HG03469 (cell line): Measurements from ENCODE around the gene THBS4.
"Not testable (repeated sequence)": the region's sequence is repeated elsewhere in the genome, so short reads cannot be mapped to it uniquely, and the experiment has no call there.

Experiments used
- ATAC-seq: cut with Tn5 transposase; IDR thresholded peaks from one replicate; pipeline ENCODE4 v1.9.1; 2021; ENCODE audit warnings: mild to moderate bottlenecking, moderate library complexity, moderate number of reproducible peaks; ENCODE audit not compliant: unreplicated experiment

The THBS4 gene

DNA sequence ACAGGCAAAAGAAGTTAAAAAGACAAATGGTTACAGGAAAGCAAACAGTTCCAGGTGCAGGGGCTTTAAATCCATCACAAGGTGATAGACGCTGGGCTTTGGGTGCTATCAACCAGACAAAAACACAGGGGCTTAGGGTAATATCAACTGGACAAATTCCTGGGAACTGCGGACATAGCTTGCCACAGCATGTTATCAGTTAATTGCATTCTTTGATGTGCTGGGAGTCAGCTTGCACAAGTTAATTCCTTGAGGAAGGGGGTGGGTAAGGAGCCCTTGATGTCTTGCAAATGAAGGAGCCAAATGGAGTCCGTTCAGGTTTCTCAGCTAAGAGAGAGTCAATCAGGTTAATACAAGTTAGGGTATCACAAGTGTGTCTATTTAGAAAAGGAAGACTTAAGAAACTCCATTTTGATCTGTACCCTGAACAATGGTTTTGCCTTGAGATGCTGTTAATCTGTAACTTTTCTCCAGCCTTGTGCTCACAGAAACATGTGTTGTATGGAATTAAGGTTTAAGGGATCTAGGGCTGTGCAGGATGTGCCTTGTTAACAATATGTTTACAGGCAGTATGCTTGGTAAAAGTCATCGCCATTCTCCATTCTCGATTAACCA is 76.3 kb downstream of the THBS4 start:
- ATAC-seq, result not testable (repeated sequence)

DNA sequence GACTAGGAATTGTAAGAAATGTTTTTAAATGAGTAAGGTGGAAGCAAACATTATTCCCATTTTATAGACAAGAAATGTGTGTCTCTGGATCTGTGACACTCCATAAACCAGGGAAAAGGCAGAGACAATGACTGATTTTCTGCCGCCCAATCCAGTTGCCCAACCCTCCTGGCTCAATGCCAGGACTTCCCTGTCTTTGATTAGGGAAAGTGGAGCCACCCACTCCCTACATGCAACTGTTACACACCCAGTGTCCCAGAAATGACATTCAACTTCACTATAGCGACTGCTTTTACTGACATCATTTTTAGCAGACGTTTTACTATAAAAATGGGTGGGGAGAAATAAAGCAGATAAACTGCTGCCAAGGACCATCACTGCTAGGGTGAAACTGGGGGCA is 79.7 kb downstream of the THBS4 start:
- ATAC-seq, result no peak

DNA sequence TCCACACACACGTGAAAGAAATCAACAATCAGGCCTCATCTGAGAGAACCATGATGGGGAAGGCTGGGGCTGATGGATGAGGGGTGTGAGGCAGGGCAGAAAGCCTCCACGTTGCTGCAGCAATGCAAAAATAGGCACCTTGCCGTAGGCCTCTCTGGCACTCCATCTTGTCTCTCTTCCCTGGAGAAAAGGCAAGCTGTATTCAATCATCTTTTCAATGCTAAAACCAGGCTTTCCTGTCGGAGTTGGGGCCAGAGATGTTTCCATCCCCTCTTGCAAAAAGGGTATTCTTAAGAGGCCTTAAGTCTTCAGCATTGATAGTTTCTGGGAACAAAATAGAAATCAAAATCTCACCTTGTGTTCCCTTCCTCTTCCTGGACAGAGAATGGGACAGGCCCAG is 80.9 kb downstream of the THBS4 start:
- no peak for ATAC-seq

DNA sequence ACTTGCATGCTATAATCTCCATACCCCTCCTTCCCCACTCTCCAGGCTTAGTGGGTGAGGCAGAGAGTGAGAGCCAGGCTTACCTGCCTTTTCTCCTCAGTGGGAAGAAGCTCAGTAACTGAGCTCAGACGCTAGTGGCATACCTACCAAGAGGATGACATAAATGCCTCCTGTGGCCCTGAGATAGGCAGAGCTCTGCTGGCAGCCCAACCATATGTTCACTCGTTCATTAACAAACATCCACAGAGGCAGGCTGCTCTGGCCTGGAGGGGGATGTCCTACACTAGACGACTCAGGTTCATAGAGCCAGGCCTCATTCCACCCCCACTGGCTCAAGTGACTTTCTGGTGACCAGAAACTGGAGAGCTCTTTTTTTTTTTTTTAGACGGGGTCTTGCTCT is 81.3 kb downstream of the THBS4 start:
- ATAC-seq, result no peak

DNA sequence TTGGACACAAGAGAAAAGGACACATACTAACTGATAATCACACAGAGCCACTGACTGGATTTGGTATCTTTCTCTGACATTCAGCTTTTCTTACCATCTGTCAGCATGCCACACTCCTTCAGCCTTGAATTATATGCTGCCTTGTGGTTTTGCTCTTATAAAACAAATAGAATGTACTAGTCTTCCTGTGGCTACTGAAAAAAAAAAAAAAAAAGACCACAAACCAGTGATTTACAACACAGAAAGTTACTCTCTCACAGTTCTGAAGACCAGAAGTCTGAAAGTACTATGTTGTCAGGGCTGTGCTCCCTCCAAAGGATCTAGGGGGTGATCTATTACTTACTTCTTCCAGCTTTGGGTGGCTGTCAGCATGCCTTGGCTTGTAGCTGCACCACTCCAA is 82.3 kb downstream of the THBS4 start:
- no peak for ATAC-seq

DNA sequence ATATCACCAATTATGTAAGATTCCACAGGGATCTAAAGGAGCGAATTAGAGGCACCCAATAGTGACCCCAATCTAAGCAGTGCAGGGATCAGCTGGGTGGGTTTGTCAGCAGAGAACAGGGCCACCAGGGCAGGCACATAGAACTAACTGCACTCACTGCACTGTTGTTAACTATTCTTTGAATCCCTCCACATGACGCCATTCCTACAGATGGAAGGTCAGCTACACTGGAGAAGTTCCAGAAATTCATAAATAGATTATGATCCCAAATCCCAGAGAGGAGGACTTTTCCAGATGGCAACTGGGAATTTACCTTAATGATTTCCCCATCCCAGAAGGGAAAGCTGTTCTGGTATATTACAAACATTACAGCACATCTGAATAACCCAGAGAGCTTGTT is 84.2 kb downstream of the THBS4 start:
- ATAC-seq, result no peak

DNA sequence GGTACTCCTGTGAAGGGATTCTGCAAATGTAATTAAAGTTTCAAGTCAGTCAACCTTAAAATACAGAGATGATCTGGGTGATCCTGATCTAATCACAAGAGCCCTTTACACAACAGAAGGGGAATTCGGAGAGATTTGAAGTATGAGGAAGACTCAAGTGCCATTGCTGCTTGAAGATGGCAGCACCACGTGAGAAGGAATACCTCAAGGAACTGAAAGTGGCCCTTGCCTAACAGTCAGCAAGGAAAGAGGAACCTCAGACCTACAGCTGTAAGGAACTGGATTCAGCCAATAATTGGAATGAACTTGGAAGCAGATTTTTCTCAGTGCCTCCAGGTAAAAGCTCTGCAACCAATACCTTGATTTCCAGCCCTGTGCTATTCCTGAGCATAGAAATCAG is 87.4 kb downstream of the THBS4 start:
- ATAC-seq, result no peak

DNA sequence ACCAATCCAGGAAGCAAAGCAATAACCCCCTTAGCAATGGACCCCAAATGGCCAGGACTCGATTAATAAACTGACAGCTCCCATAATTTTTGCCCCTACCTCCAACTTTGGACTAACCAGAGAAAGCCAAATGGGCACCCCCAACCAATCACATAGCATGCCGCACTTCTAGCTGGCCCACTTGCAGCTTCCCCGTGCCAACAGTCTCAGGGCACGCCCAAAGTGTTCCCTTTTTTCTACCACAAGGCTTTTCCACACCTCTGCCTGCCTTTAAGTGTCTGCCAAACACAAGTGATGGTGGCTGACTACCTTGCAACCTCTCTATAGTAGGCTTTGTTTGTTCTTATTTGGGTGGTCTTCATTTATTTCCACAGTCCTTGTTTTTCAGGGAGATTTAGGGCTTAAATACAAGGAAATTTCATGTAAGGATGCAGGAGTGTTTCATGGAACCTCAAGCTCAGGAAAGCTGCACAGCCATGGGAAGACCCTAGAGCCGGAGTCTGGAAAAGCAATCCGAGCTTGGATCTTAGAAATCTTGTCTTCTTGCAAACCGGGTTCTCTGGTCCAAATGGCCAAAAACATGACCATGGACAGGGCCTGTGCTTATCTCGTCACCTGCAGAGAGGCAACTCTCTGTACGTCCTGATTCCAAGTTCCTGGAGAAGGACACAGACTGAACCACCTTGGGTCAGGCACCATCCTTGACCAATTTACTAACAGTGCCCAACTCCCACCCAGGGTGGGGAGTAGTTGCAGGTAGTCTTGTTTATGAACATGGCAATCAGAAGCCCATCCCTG is 89.2 kb downstream of the THBS4 start:
- no peak for ATAC-seq

DNA sequence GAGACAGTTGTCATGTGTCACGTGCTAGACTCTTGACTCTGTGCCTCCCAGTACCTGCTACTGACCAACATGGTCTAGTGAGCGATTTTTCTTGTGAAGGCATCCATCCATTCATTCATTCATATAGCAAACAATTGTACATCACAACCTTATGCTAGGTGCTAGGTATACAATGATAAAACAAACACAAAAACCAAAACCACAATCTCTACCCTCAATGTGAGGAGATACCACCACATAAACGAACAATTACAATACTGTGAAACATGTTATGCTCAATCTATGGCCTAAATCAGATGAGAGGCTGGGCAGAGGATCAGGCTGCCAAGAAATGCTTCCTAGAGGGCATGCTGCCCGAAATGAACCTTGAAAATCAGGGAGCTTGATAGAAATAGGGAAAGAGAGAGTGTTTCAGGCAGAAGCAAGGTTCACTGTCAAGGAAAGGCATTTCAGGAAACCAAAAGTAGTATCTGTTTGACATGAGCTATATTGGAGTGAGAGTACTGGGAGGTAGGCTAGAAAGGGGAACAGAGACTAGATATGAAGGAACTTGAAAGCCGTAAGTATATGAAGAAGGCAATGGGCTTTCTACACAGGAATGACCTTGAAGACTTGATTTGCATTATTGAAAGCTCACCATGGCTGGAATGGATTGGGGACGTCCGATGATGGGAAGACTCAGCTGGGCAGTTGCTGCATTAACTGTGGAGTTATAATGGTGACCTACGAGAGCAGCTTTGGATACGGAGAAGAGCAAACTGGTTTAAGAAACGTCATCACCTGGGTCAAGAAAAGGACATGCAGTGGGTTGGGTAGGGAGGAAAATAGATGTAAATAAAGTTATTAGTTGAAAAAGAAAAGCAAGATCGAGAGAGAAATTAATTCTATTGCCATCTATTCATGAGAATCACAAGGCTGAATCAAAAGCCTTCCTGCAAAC is 90.1 kb downstream of the THBS4 start:
- ATAC-seq, result peak; percentile 61

DNA sequence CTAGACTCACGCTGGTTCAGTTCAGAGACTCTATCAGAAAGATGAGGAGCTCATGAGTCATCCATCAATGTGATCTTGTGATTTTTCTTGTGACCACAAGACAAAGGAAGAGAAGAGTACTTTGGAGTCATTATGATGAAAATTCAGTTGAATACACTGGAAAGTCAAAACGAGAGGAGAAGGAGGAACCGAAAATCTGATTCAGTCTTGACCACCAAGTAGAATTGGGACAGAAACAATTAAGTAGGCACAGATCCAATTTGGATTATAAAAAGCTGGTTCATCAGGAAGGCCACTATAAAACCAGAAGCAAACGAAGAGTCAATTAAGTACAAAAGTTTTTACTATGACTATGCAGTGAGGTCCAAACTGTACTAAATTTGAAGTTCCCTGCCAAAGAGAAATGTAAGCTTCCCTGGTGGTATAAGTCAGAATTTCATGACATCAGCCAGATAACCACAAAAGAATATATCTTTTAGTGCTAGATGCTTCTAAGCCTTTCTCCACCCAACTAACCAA is 90.9 kb downstream of the THBS4 start:
- peak; percentile 51 for ATAC-seq

DNA sequence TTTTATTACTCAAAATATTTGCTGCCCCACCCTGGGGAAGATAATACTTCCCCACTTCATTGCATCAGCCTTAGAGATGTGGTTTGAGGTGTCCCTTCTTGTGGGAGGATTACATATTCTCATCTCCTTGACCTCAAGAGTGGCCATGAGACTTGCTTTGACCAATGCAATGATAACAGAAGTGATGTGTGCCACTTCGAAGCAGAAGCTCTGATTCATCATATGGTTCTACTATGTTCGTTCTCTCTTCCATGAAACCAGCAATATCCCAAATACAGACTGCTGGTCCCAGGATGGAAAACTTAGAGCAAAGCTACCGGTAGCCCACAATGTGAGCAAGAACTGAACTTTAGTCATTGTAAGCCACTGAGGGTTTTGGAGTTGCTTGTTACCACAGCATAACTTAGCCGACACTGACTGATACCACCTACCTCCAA is 92.0 kb downstream of the THBS4 start:
- no peak for ATAC-seq

DNA sequence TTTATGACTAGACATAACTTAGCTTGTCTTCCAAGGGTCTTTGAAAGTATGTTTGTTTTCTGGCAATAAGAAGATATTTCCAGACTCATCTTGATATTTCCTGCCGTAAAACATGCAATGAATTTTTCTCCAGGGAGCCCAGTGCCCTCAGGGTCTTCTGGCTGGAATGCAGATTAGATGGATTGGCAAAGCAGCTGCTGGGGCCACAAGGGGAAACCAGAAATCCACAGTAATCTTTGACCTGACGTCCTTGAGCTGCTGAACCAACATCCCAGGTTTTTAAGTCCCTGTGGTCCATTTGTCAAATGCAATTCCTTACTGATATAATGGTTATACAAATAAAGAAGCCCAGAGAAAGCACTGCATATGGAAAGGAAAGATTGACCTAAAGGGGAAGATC is 93.0 kb downstream of the THBS4 start:
- ATAC-seq, result no peak

DNA sequence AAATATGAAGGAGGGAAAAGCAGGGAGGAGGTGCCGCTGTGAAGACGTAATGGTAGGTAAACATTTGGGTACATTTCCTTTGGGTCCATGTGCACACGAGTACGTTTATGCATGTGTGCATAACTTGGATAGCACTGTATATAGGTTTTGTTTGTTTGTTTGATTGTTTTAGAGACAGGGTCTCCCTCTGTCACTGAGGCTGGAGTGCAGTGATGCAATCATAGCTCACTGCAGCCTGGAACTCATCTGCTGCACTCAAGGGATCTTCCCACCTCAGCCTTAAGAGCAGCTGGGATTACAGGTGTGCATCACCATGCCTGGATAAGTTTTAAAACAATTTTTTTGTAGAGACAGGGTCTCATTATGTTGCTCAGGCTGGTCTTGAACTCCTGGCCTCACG is 94.0 kb downstream of the THBS4 start:
- no peak for ATAC-seq
